ENCODE measurements around the gene TATDN2. TPM values are rescaled to one million over a fixed set of nuclear protein-coding genes. Genes with fewer than 3 reads are reported as not detected.

Gene TATDN2
- total RNA-seq, 1 experiment from 2014 or later: 20.8 TPM

- no peak overlapping the region for H3K4me2 ChIP-seq (ENCODE audit: low read depth, low read length, poor library complexity, severe bottlenecking)
- H3K9me3 ChIP-seq (ENCODE audit: low read length): no peaks in the 10 kb centered on the region
- H4K20me1 ChIP-seq (ENCODE audit: insufficient read depth, low read depth, low read length): peaks cover 5% of the 10 kb centered on the region
- H3K4me3 ChIP-seq (ENCODE audit: low read length): no peak overlapping the region
- H3K9ac ChIP-seq (ENCODE audit: low read length): no peak overlapping the region
- no peak overlapping the region for H3K27ac ChIP-seq (ENCODE audit: low read length)
- no peaks in the 10 kb centered on the region for H3K9me2 ChIP-seq (replicated peaks; ENCODE audit: insufficient read depth, low read length)
- DNase-seq: no peak
- H2AFZ ChIP-seq (ENCODE audit: low read length): no peak overlapping the region
- H3K79me2 ChIP-seq (ENCODE audit: low read length): peaks cover 22% of the 10 kb centered on the region
- peaks cover 18% of the 10 kb centered on the region for H3K4me1 ChIP-seq (ENCODE audit: low read length)
- H3K36me3 ChIP-seq (ENCODE audit: insufficient read depth, low read length): peaks cover 16% of the 10 kb centered on the region; the same call in 1 of the 2 replicates
- no peaks in the 10 kb centered on the region for H3K27me3 ChIP-seq (ENCODE audit: low read length)
Observed at GRCh38 chr3:10315101-10315500, 66.8 kb downstream of the TATDN2 start.

GRCh38 chr3:10315771-10316344 is 67.6 kb downstream of the TATDN2 start:
- H3K27me3 ChIP-seq (ENCODE audit: low read length): no peaks in the 10 kb centered on the region
- no peaks in the 10 kb centered on the region for H3K9me2 ChIP-seq (replicated peaks; ENCODE audit: insufficient read depth, low read length)
- no peak overlapping the region for H3K4me2 ChIP-seq (ENCODE audit: low read depth, low read length, poor library complexity, severe bottlenecking)
- H4K20me1 ChIP-seq (ENCODE audit: insufficient read depth, low read depth, low read length): peaks cover 8% of the 10 kb centered on the region
- peaks cover 13% of the 10 kb centered on the region for H3K4me1 ChIP-seq (ENCODE audit: low read length)
- H3K36me3 ChIP-seq (ENCODE audit: insufficient read depth, low read length): peaks cover 10% of the 10 kb centered on the region; the same call in 1 of the 2 replicates
- no peak for DNase-seq
- no peak overlapping the region for H3K27ac ChIP-seq (ENCODE audit: low read length)
- H3K9ac ChIP-seq (ENCODE audit: low read length): no peak overlapping the region
- H3K79me2 ChIP-seq (ENCODE audit: low read length): peaks cover 30% of the 10 kb centered on the region
- no peaks in the 10 kb centered on the region for H3K9me3 ChIP-seq (ENCODE audit: low read length)
- H2AFZ ChIP-seq (ENCODE audit: low read length): no peak overlapping the region
- no peak overlapping the region for H3K4me3 ChIP-seq (ENCODE audit: low read length)

GRCh38 chr3:10317311-10317960 is 69.2 kb downstream of the TATDN2 start:
- Histone ChIP-seq H3K9me2 (replicated peaks; ENCODE audit: insufficient read depth, low read length) (no peaks in the 10 kb centered on the region), H3K36me3 (ENCODE audit: insufficient read depth, low read length) (peaks cover 10% of the 10 kb centered on the region; the same call in 1 of the 2 replicates), H3K4me3 (ENCODE audit: low read length) (no peak overlapping the region), H2AFZ (ENCODE audit: low read length) (no peak overlapping the region), H3K9me3 (ENCODE audit: low read length) (no peaks in the 10 kb centered on the region), H3K27me3 (ENCODE audit: low read length) (no peaks in the 10 kb centered on the region), H3K9ac (ENCODE audit: low read length) (no peak overlapping the region), H3K79me2 (ENCODE audit: low read length) (peaks cover 30% of the 10 kb centered on the region), H3K27ac (ENCODE audit: low read length) (no peak overlapping the region), H3K4me2 (ENCODE audit: low read depth, low read length, poor library complexity, severe bottlenecking) (no peak overlapping the region), H3K4me1 (ENCODE audit: low read length) (peaks cover 14% of the 10 kb centered on the region), H4K20me1 (ENCODE audit: insufficient read depth, low read depth, low read length) (peaks cover 8% of the 10 kb centered on the region)
- DNase-seq: no peak

- Histone ChIP-seq H4K20me1 (ENCODE audit: insufficient read depth, low read depth, low read length) (peaks cover 5% of the 10 kb centered on the region; the same call in 1 of the 2 replicates), H3K4me2 (ENCODE audit: low read depth, low read length, poor library complexity, severe bottlenecking) (no peak overlapping the region), H3K9me3 (ENCODE audit: low read length) (no peaks in the 10 kb centered on the region), H3K4me1 (ENCODE audit: low read length) (peaks cover 14% of the 10 kb centered on the region), H3K4me3 (ENCODE audit: low read length) (no peak overlapping the region), H3K36me3 (ENCODE audit: insufficient read depth, low read length) (peaks cover 8% of the 10 kb centered on the region; the same call in 1 of the 2 replicates), H3K79me2 (ENCODE audit: low read length) (peaks cover 30% of the 10 kb centered on the region), H2AFZ (ENCODE audit: low read length) (no peak overlapping the region), H3K27me3 (ENCODE audit: low read length) (no peaks in the 10 kb centered on the region), H3K9me2 (replicated peaks; ENCODE audit: insufficient read depth, low read length) (no peaks in the 10 kb centered on the region), H3K9ac (ENCODE audit: low read length) (no peak overlapping the region), H3K27ac (ENCODE audit: low read length) (no peak overlapping the region)
- no peak for DNase-seq
Observed at GRCh38 chr3:10317961-10318350, 69.7 kb downstream of the TATDN2 start.

- Histone ChIP-seq H3K9me2 (replicated peaks; ENCODE audit: insufficient read depth, low read length) (no peaks in the 10 kb centered on the region), H2AFZ (ENCODE audit: low read length) (no peak overlapping the region), H3K27ac (ENCODE audit: low read length) (no peak overlapping the region), H3K79me2 (ENCODE audit: low read length) (peaks cover 30% of the 10 kb centered on the region), H3K9me3 (ENCODE audit: low read length) (no peaks in the 10 kb centered on the region), H4K20me1 (ENCODE audit: insufficient read depth, low read depth, low read length) (peaks cover 5% of the 10 kb centered on the region; the same call in 1 of the 2 replicates), H3K4me3 (ENCODE audit: low read length) (peak overlapping the region; percentile 34; the same call in 1 of the 2 replicates), H3K4me2 (ENCODE audit: low read depth, low read length, poor library complexity, severe bottlenecking) (peak overlapping the region; percentile 80), H3K27me3 (ENCODE audit: low read length) (no peaks in the 10 kb centered on the region), H3K9ac (ENCODE audit: low read length) (0 out of 2 replicates have a peak overlapping the region, but pooled peaks have one; percentile 14), H3K36me3 (ENCODE audit: insufficient read depth, low read length) (peaks cover 6% of the 10 kb centered on the region; the same call in 1 of the 2 replicates), H3K4me1 (ENCODE audit: low read length) (peaks cover 14% of the 10 kb centered on the region)
- no peak for DNase-seq
Observed at GRCh38 chr3:10319251-10319650, 71.0 kb downstream of the TATDN2 start.

GRCh38 chr3:10319804-10320203 is 71.5 kb downstream of the TATDN2 start:
- Histone ChIP-seq H2AFZ (ENCODE audit: low read length) (no peak overlapping the region), H4K20me1 (ENCODE audit: insufficient read depth, low read depth, low read length) (peaks cover 5% of the 10 kb centered on the region; the same call in 1 of the 2 replicates), H3K36me3 (ENCODE audit: insufficient read depth, low read length) (peaks cover 6% of the 10 kb centered on the region; the same call in 1 of the 2 replicates), H3K79me2 (ENCODE audit: low read length) (peaks cover 30% of the 10 kb centered on the region), H3K4me1 (ENCODE audit: low read length) (peaks cover 14% of the 10 kb centered on the region), H3K9me2 (replicated peaks; ENCODE audit: insufficient read depth, low read length) (no peaks in the 10 kb centered on the region), H3K27ac (ENCODE audit: low read length) (no peak overlapping the region), H3K9me3 (ENCODE audit: low read length) (no peaks in the 10 kb centered on the region), H3K27me3 (ENCODE audit: low read length) (no peaks in the 10 kb centered on the region), H3K9ac (ENCODE audit: low read length) (peak overlapping the region; percentile 78), H3K4me2 (ENCODE audit: low read depth, low read length, poor library complexity, severe bottlenecking) (peak overlapping the region; percentile 80), H3K4me3 (ENCODE audit: low read length) (peak overlapping the region; percentile 80)
- DNase-seq: no peak

GRCh38 chr3:10320320-10320677 is 72.0 kb downstream of the TATDN2 start:
- H3K4me1 ChIP-seq (ENCODE audit: low read length): peaks cover 14% of the 10 kb centered on the region
- H3K79me2 ChIP-seq (ENCODE audit: low read length): peaks cover 30% of the 10 kb centered on the region
- peaks cover 5% of the 10 kb centered on the region; the same call in 1 of the 2 replicates for H4K20me1 ChIP-seq (ENCODE audit: insufficient read depth, low read depth, low read length)
- H3K27ac ChIP-seq (ENCODE audit: low read length): no peak overlapping the region
- no peaks in the 10 kb centered on the region for H3K9me2 ChIP-seq (replicated peaks; ENCODE audit: insufficient read depth, low read length)
- no peak overlapping the region for H2AFZ ChIP-seq (ENCODE audit: low read length)
- H3K9me3 ChIP-seq (ENCODE audit: low read length): no peaks in the 10 kb centered on the region
- H3K27me3 ChIP-seq (ENCODE audit: low read length): no peaks in the 10 kb centered on the region
- H3K4me3 ChIP-seq (ENCODE audit: low read length): peak overlapping the region; percentile 80
- DNase-seq: no peak
- peak overlapping the region; percentile 80 for H3K4me2 ChIP-seq (ENCODE audit: low read depth, low read length, poor library complexity, severe bottlenecking)
- H3K36me3 ChIP-seq (ENCODE audit: insufficient read depth, low read length): peaks cover 6% of the 10 kb centered on the region; the same call in 1 of the 2 replicates
- peak overlapping the region; percentile 78 for H3K9ac ChIP-seq (ENCODE audit: low read length)

- Histone ChIP-seq H3K79me2 (ENCODE audit: low read length) (peaks cover 30% of the 10 kb centered on the region), H3K9ac (ENCODE audit: low read length) (0 out of 2 replicates have a peak overlapping the region, but pooled peaks have one; percentile 15), H3K27ac (ENCODE audit: low read length) (no peak overlapping the region), H3K36me3 (ENCODE audit: insufficient read depth, low read length) (peaks cover 6% of the 10 kb centered on the region; the same call in 1 of the 2 replicates), H3K4me1 (ENCODE audit: low read length) (peaks cover 14% of the 10 kb centered on the region), H3K27me3 (ENCODE audit: low read length) (no peaks in the 10 kb centered on the region), H3K9me3 (ENCODE audit: low read length) (no peaks in the 10 kb centered on the region), H3K4me3 (ENCODE audit: low read length) (no peak overlapping the region), H2AFZ (ENCODE audit: low read length) (no peak overlapping the region), H4K20me1 (ENCODE audit: insufficient read depth, low read depth, low read length) (peaks cover 5% of the 10 kb centered on the region; the same call in 1 of the 2 replicates), H3K4me2 (ENCODE audit: low read depth, low read length, poor library complexity, severe bottlenecking) (peak overlapping the region; percentile 49), H3K9me2 (replicated peaks; ENCODE audit: insufficient read depth, low read length) (no peaks in the 10 kb centered on the region)
- DNase-seq: no peak
Observed at GRCh38 chr3:10321630-10322351, 73.5 kb downstream of the TATDN2 start.
